NCI-H1694 treated with DMSO at 0.1 percent for 48 hours (cell line): ENCODE data around the gene FRS2.

Source experiments
- DNase-seq: peaks from one replicate; lab custom pipeline; 2025; lab: John Stamatoyannopoulos, UW

FRS2 gene

GRCh38 chr12:69466867-69467266 is 3.3 kb upstream of the FRS2 start:
- DNase-seq: no peak

GRCh38 chr12:69467366-69467765 is 2.8 kb upstream of the FRS2 start:
- DNase-seq: no peak

DNA sequence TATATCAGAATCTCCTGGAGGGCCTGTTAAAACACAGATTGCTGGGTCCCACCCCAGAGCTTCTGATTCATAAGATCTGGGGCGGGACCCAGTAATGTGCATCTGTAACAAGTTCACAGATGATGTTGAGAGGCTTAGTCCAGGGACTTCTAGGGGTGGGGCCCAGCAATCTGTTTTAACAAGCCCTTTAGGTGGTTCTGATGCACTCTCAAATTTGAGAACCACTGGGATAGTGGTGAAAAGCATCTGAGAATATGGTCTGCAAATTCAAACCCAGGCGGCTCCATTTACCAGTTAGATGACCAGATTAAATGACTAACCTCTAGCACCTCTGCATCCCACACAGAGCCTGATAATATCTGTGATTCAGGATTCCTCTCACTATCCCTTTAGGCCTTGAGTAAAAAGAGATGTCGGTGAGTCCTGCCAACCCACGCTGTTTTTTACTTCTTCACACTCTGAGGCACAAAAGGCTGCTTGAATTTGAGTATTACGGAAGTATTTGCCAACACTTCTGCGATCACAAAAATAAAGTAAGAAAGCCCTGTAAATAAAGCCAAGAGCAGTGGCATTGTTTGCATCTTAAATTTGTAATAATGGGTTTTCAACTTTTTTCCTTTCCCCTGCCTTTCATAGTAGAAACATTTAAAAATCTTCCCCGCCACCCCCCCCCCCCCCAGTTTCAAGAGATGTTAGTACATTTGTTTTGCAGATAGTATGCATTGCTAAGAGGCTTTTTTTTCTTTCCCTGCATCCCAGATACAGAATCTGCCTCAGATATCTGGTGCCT is 1.8 kb upstream of the FRS2 start:
- no peak for DNase-seq

GRCh38 chr12:69469854-69470188 is 367 bp upstream of the FRS2 start:
- DNase-seq: no peak

- no peak for DNase-seq
Observed at GRCh38 chr12:69471076-69471430, 865 bp downstream of the FRS2 start.

DNA sequence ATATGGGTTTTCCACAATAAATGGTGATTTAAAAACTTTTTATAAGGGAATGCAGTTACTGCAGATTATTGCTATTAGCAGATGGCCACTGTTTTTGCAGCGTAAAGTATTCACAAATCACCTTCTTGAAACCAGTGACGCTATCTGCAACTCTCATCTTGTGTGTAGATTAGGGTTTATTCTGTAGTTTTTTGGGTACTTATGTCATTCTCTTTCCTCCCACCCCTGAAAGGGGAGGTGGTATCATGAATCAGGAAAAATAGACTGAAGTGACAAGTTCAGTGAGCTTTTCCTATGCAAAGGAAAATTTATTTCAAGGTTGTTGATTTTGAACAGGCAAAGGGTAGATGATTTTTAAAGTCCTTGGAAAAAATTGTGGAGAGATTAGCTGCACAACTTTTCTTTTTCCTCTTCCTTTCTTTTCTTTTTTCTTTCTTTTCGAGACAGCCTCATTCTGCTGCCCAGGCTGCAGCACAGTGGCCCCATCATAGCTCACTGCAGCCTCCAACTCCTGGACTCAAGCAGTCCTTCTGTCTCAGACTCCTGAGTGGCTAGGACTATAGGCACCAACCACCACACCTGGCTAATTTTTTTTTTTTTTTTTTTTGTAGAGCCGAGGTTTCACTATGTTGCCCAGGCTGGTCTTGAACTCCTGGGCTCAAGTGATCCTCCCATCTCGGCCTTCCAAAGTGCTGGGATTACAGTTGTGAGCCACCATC is 1.6 kb downstream of the FRS2 start:
- DNase-seq: no peak

DNA sequence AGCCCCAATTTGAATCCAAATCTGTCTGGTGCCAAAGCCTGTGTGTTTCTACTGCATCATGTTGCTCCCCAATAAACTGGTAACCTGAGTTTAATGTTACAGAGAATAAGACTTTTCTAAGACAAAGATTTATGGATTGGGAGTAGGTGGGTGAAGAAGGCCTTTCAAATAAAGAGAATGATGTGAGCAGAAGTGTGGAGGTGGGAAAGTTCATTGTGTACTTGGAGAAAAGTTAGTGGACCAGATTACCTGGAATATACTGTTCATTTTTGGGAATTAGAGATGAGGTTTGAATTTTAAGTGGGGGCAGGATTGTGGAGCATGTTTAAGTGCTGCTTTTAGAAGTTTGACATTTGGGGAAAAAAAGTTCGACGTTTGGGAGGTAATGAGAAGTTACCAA is 3.1 kb downstream of the FRS2 start:
- no peak for DNase-seq

DNA sequence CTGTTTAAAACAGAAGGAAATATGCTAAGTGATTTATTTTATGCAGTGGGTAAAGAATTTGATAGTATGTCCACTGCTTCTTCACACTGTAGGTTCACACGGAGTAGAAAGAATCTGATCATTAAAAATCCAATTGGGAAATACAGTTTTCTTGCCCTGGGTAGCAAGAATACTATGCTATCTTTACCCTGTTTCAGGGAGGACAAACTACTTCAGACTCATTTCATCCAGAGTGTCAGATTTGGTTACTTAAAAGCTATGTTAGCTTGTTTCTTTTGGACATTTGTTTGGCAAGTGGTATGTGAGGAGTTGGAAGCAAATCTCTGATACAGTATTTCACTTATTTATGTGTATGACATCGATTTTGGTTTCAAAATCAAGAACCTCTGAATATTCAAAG is 4.3 kb downstream of the FRS2 start:
- no peak for DNase-seq

GRCh38 chr12:69475237-69475975 is 5.2 kb downstream of the FRS2 start:
- DNase-seq: no peak

- DNase-seq: no peak
Observed at GRCh38 chr12:69476276-69477017, 6.3 kb downstream of the FRS2 start.

- DNase-seq: no peak
Observed at GRCh38 chr12:69479675-69480074, 9.5 kb downstream of the FRS2 start.

DNA sequence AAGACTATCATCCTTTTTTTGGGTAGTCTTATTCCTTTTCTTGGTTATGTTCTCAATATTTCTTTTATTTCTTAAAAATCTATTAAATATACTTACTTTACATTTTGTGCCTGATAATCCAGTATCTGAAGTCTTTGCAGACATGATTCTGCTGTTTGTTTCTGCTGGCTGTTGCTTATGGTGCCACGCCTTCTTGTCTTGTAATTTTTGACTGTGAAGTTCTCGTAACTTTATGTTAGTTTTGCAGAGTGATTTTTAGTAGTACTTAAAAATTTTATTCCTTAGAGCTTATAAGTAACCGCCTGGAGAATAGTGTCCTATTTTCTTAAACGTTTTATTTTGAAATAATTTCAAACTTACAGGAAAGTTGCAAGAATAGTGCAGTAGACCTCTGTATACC is 10.5 kb downstream of the FRS2 start:
- DNase-seq: no peak

GRCh38 chr12:69481133-69481532 is 10.9 kb downstream of the FRS2 start:
- DNase-seq: no peak

DNA sequence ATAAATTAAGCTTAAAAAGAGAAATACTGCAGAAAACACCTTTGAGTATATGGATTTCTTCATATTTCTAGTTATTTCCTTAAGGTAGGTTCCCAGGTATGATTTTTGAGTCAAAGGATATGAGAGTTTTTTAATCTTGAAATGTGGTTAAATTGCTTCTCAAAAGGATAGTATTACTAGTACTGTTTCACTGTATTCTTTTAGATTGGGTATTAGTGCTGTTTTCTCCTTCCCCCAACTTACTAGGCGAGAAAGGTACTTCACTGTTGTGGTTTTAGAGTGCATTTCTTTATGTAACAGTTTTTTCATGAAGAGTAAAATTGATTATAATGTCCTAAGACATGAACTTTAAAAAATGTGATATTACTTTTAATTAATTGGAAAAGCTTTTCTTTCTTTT is 13.5 kb downstream of the FRS2 start:
- no peak for DNase-seq

GRCh38 chr12:69484428-69484827 is 14.2 kb downstream of the FRS2 start:
- no peak for DNase-seq

DNA sequence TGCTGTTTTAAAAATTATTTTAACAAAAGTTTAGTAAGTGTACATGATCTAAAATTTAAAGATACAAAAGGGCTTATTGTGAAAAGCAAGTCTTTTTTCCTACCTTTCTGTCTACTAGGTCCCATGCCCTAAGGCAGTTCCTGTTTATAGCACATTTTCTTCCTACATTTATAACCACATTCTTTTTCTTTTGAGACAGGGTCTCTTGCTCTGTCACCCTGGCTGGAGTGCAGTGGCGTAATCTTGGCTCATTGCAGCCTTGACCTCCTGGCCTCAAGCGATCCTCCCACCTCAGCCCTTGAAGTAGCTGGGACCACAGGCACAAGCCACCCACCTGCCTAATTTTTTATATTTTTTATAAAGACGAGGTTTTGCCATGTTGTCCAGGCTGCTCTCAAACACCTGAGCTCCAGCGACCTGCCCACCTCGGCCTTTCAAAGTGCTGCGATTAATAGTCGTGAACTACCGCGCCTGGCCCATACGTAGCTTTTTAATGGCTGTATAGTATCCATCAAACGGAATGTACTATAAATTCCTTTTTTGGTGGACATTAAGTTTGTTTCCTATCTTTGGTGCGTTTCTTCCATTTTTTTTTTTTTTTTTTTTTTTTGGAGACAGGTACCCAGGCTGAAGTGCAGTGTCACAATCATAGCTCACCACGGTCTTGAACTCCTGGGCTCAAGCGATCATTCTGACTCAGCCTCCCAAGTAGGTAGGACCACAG is 20.9 kb downstream of the FRS2 start:
- no peak for DNase-seq

GRCh38 chr12:69492739-69493138 is 22.6 kb downstream of the FRS2 start:
- DNase-seq: no peak

DNA sequence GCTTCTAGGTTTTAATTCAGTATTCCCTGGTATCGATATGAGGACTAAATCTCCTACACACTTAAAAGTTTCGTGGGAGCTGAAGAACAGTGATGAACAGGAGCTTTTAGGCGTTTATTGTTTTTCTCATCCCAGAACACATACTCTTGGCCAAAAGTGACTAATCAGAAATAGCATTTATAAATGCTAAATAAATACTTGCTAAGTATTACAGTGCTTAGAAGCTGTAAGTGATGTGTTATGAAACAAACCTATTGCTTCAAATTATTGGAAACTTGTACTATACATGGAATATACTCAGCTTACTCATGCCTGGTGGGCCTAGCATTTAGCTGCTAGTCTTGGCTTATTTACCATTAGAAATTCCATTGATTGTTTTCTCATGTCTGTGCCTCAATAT is 24.9 kb downstream of the FRS2 start:
- no peak for DNase-seq

DNA sequence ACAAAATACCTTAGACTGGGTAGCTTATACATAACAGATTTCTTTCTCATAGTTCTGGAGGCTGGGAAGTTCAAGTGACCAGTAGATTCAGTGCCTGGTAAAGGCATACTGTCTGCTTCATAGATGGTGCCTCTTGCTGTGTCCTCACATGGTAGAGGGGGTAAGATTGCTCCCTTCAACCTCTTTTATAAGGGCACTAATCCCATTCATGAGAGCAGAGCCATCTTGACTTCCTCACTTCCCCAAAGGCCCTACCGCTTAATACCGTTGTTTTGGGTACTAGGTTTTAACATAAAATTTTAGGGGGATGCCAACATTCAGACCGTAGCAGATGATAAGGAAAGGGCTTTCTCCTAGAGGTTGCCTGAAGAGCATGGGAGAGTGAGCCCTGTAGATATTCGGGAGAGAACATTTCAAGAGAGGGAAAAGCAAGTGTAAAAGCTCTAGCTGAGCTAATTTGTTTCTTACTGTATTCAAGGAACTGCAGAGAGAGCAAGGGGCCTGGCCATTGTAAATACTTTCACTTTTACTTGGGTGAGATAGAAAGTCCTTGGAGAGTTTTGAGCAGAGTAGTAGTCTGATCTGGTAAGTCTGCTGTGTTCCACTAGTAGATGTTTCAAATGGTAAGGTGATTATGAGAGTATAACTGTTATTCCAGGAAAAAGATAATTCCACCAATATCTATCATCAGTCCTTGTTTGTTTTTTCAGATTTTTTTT is 27.3 kb downstream of the FRS2 start:
- DNase-seq: no peak

DNA sequence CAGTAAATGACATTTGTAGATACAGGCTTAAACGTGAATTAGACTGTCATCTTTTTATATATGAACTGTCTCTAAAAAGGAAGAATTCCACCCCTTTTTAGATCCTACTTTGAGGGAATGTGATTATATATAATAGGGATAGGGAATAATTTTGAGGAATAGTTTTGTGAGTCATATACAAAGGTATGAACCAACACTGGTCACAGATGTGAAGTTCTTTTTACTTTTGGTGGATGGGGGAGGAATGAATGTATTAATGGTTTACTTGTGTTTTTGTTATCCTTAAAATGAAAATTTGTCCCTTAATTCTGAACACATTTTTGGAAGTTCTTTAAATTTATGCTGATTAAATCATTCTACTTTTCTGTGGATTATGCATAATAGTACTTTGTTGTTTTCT is 30.4 kb downstream of the FRS2 start:
- DNase-seq: no peak
